GM12878 (cell line): ENCODE results near the gene RAB11A.

ENCODE experiments used
- CEBPB ChIP-seq, 2 experiments: fragments of 150-350 bp in 1 of 2; IDR thresholded peaks; 2 replicates each; pipeline ENCODE4 v1.6.1; 2012 to 2014; ENCODE audit warnings: low read depth in 2 of 2, low read length in 2 of 2, borderline replicate concordance in 1 of 2, inconsistent platforms in 1 of 2
- RCOR1 ChIP-seq: conservative IDR thresholded peaks from 2 replicates; pipeline ENCODE4 v1.6.1; 2012; ENCODE audit warnings: low read depth, low read length, improper control_type of control experiment

- no peak for TF ChIP-seq CEBPB (IDR thresholded peaks at IDR 0.05; ENCODE audit: borderline replicate concordance in 1 of 2, low read depth in 2 of 2, low read length in 2 of 2)
- TF ChIP-seq RCOR1: no peak
Observed at GRCh38 chr15:65938604-65939003, 69.3 kb downstream of the RAB11A start.
